Thoracic aorta (tissue), 2 donors: ENCODE measurements around the gene SIK3. TPM values are rescaled to one million over a fixed set of nuclear protein-coding genes. Genes with fewer than 3 reads are reported as not detected.

Source experiments
- ATAC-seq: fragments of 150-250 bp; one replicate; pipeline ENCODE4 v1.8.0; 2017; ENCODE audit warnings: low read depth; ENCODE audit not compliant: insufficient number of reproducible peaks, low FRiP score
- DNase-seq: peaks from one replicate; pipeline ENCODE4 v3.0.0-alpha.2; 2020; ENCODE audit warnings: low spot score
- H3K27ac ChIP-seq, 2 donors: fragments of 200-600 bp; sonication (generic); 1 replicate in 1 of 2; 2 replicates in 1 of 2; pipeline ENCODE4 v1.5.1; 2016; ENCODE audit warnings: mild to moderate bottlenecking in 2 of 2, moderate library complexity in 2 of 2
- H3K27me3 ChIP-seq: fragments of 200-600 bp; sonication (generic); replicated peaks from 2 replicates; pipeline ENCODE4 v1.6.0; 2016; ENCODE audit warnings: mild to moderate bottlenecking; ENCODE audit not compliant: insufficient read depth
- H3K36me3 ChIP-seq: fragments of 200-600 bp; sonication (generic); one replicate; pipeline ENCODE4 v1.5.1; 2016
- H3K4me1 ChIP-seq, 2 donors: fragments of 200-600 bp; sonication (generic); 1 replicate in 1 of 2; 2 replicates in 1 of 2; pipeline versions ENCODE4 v1.5.1 to v1.6.0; 2016; ENCODE audit warnings: low read depth in 2 of 2, mild to moderate bottlenecking in 1 of 2; ENCODE audit not compliant: control insufficient read depth in 1 of 2
- H3K4me3 ChIP-seq: fragments of 200-600 bp; sonication (generic); 2 replicates; pipeline ENCODE4 v1.5.1; 2016; ENCODE audit warnings: mild to moderate bottlenecking
- H3K9me3 ChIP-seq: fragments of 200-600 bp; sonication (generic); 2 replicates; pipeline ENCODE4 v1.5.1; 2016
- total RNA-seq, 2 donors: library from RNA; depleted of rRNA; stranded (reverse); fragments of >200 nt; gene quantifications; one replicate each; pipeline versions ENCODE4 v1.1.0 to v1.2.3, GENCODE V29; 2016
- TF ChIP-seq, protein P1 (sequence below): fragments of 200-600 bp; sonication (generic); IDR thresholded peaks from one replicate; pipeline ENCODE4 v1.5.1; 2019; ENCODE audit warnings: antibody characterized with exemption

Gene SIK3
- total RNA-seq, 2 donors from 2014 or later = 32.9 to 53.7 TPM

GRCh38 chr11:116825434-116825833 is 272.8 kb downstream of the SIK3 start:
- TF ChIP-seq, protein P1, sequence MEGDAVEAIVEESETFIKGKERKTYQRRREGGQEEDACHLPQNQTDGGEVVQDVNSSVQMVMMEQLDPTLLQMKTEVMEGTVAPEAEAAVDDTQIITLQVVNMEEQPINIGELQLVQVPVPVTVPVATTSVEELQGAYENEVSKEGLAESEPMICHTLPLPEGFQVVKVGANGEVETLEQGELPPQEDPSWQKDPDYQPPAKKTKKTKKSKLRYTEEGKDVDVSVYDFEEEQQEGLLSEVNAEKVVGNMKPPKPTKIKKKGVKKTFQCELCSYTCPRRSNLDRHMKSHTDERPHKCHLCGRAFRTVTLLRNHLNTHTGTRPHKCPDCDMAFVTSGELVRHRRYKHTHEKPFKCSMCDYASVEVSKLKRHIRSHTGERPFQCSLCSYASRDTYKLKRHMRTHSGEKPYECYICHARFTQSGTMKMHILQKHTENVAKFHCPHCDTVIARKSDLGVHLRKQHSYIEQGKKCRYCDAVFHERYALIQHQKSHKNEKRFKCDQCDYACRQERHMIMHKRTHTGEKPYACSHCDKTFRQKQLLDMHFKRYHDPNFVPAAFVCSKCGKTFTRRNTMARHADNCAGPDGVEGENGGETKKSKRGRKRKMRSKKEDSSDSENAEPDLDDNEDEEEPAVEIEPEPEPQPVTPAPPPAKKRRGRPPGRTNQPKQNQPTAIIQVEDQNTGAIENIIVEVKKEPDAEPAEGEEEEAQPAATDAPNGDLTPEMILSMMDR = no peak
- DNase-seq (no peak), ATAC-seq (no peak)
- Histone ChIP-seq H3K36me3 (no peaks in the 10 kb centered on the region), H3K27ac (no peak overlapping the region), H3K4me3 (no peak overlapping the region), H3K27me3 (no peaks in the 10 kb centered on the region), H3K9me3 (no peaks in the 10 kb centered on the region), H3K4me1 (no peaks in the 10 kb centered on the region)

GRCh38 chr11:116823031-116823843 is 275.0 kb downstream of the SIK3 start, which contains the start of gene APOA4:
TSS of gene APOA4 (minus strand) at chr11:116823304. CDS start at chr11:116823191, 113 bp downstream.
- no peak within 1 kb of the TSS for H3K27ac ChIP-seq
- no peaks in the 10 kb centered on the region for H3K36me3 ChIP-seq
- DNase-seq (no peak), ATAC-seq (no peak)
- no peaks in the 10 kb centered on the region for H3K9me3 ChIP-seq
- no peaks in the 10 kb centered on the region for H3K4me1 ChIP-seq
- H3K4me3 ChIP-seq = no peak within 1 kb of the TSS
- H3K27me3 ChIP-seq = no peaks in the 10 kb centered on the region
- TF ChIP-seq, protein P1 = no peak

DNA sequence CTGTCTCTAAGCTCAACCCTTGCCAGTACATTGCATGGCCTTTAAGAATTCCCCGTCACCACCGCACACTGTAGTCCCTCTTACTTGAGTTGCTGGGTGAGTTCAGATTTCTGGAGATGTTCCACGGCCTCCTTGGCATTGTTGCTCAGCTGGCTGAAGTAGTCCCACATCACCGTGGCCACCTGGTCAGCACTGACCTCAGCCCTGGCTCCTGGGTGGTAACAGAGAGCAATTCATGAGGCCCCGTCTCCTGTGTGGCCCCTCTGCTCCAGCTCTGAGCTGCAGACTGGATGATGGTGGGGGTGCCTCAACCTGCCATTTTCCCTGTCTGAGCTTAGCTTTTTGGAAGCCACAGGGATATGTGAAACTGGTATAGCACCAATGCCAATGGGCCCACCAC is 275.7 kb downstream of the SIK3 start:
- Histone ChIP-seq H3K4me3 (no peak overlapping the region), H3K27ac (no peak overlapping the region), H3K9me3 (no peaks in the 10 kb centered on the region), H3K27me3 (no peaks in the 10 kb centered on the region), H3K4me1 (no peaks in the 10 kb centered on the region), H3K36me3 (no peaks in the 10 kb centered on the region)
- TF ChIP-seq, protein P1 = no peak
- DNase-seq (no peak), ATAC-seq (no peak)

- ATAC-seq = no peak
- TF ChIP-seq, protein P1 = no peak
Measured at GRCh38 chr11:116821050-116821918, 276.9 kb downstream of the SIK3 start.

GRCh38 chr11:116819049-116819448 is 279.2 kb downstream of the SIK3 start:
- ATAC-seq = no peak
- Histone ChIP-seq H3K27me3 (no peaks in the 10 kb centered on the region), H3K36me3 (no peaks in the 10 kb centered on the region), H3K27ac (no peak overlapping the region), H3K4me3 (no peak overlapping the region), H3K9me3 (no peaks in the 10 kb centered on the region), H3K4me1 (no peaks in the 10 kb centered on the region)
- DNase-seq = no peak
- TF ChIP-seq, protein P1 = no peak

More at GRCh38 chr11:116821050-116821918, 276.9 kb downstream of the SIK3 start:
- Histone ChIP-seq H3K27ac (no peak overlapping the region), H3K4me1 (no peaks in the 10 kb centered on the region), H3K9me3 (no peaks in the 10 kb centered on the region), H3K27me3 (no peaks in the 10 kb centered on the region), H3K4me3 (no peak overlapping the region), H3K36me3 (no peaks in the 10 kb centered on the region)
- no peak for DNase-seq
